Smooth muscle cell (in vitro differentiated cells): ENCODE results near the gene AFDN. TPM values are rescaled to one million over a fixed set of nuclear protein-coding genes. Genes with fewer than 3 reads are reported as not detected.

ENCODE experiments used
- DNase-seq: peaks from one replicate; lab custom pipeline; 2025; ENCODE audit not compliant: unreplicated experiment; lab: John Stamatoyannopoulos, UW
- H2AFZ ChIP-seq: fragments of 200-600 bp; sonication (generic); 2 replicates; pipeline ENCODE4 v1.6.0; 2016; ENCODE audit warnings: antibody characterized with exemption, low read depth, mild to moderate bottlenecking
- H3F3A ChIP-seq: fragments of 200-600 bp; sonication (generic); 2 replicates; pipeline ENCODE4 v1.6.0; 2017; ENCODE audit warnings: antibody characterized with exemption, low read depth
- H3K27ac ChIP-seq: fragments of 200-600 bp; sonication (generic); 2 replicates; pipeline ENCODE4 v1.5.1; 2016; ENCODE audit warnings: low read depth, mild to moderate bottlenecking
- H3K27me3 ChIP-seq: fragments of 200-600 bp; sonication (generic); 2 replicates; pipeline ENCODE4 v1.6.1; 2016; ENCODE audit warnings: low read depth, mild to moderate bottlenecking
- H3K36me3 ChIP-seq: fragments of 200-600 bp; sonication (generic); 2 replicates; pipeline ENCODE4 v1.5.1; 2016; ENCODE audit warnings: low read depth
- H3K4me1 ChIP-seq: fragments of 200-600 bp; sonication (generic); 2 replicates; pipeline ENCODE4 v1.5.1; 2016; ENCODE audit warnings: low read depth
- H3K4me2 ChIP-seq: fragments of 200-600 bp; sonication (generic); 2 replicates; pipeline ENCODE4 v1.6.0; 2016; ENCODE audit warnings: mild to moderate bottlenecking
- H3K4me3 ChIP-seq: fragments of 200-600 bp; sonication (generic); 2 replicates; pipeline ENCODE4 v1.5.1; 2016; ENCODE audit warnings: mild to moderate bottlenecking
- H3K79me2 ChIP-seq: fragments of 200-600 bp; sonication (generic); 2 replicates; pipeline ENCODE4 v1.6.0; 2016; ENCODE audit warnings: low read depth, mild to moderate bottlenecking
- H3K9ac ChIP-seq: fragments of 200-600 bp; sonication (generic); 2 replicates; pipeline ENCODE4 v1.6.0; 2016; ENCODE audit warnings: low read depth
- H3K9me3 ChIP-seq: fragments of 200-600 bp; sonication (generic); replicated peaks from 2 replicates; pipeline ENCODE4 v1.5.1; 2016; ENCODE audit warnings: low read depth
- H4K20me1 ChIP-seq: fragments of 200-600 bp; sonication (generic); 2 replicates; pipeline ENCODE4 v1.6.0; 2016; ENCODE audit warnings: low read depth
- WGBS: methylation state at CpG from one replicate; pipeline ENCODE4 v1.1.7; 2016; ENCODE audit warnings: low lambda C conversion rate; 5-methylcytosine and 5-hydroxymethylcytosine counted together
- polyA plus RNA-seq: library from polyadenylated mRNA; unstranded; fragments of >200 nt; fragmentation: Nextera tagmentation; extraction: Ambion mirVana; gene quantifications from 2 replicates; pipeline ENCODE4 v1.2.1, GENCODE V29; 2016
- total RNA-seq: library from RNA; depleted of rRNA; stranded (reverse); fragments of >200 nt; gene quantifications from 2 replicates; pipeline ENCODE4 v1.2.3, GENCODE V29; 2014
- TF ChIP-seq, protein P1 (sequence below): fragments of 200-600 bp; sonication (generic); IDR thresholded peaks from 2 replicates; pipeline ENCODE4 v1.5.1; 2017; ENCODE audit warnings: borderline replicate concordance, mild to moderate bottlenecking, antibody characterized with exemption; ENCODE audit not compliant: insufficient read depth, poor library complexity, severe bottlenecking

The AFDN gene
- total and polyA plus RNA-seq, 2 experiments from 2014 or later: 52.3 to 98.8 TPM

DNA sequence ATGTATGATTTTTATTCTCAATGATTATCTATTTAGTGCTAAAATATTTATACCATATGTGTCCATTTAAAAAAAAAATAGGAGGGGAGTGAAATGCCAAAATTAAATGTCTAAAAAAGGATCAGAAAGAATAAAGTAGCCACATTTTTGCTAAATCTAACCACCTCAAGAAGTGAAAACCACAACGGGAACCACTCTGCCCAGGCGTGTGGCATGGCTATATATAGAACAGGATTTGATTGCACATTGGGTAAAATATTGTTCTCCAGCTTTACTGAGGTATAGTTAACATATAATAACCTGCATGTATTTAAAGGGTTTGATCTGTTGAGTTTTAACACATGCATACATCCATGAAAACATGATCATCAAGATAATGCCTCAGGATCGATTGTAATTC is 19.0 kb upstream of the AFDN start:
- H3K4me3 ChIP-seq: no peak overlapping the region
- no peaks in the 10 kb centered on the region for H3K27me3 ChIP-seq
- no peaks in the 10 kb centered on the region for H3K4me1 ChIP-seq
- no peak overlapping the region for H2AFZ ChIP-seq
- no peaks in the 10 kb centered on the region for H4K20me1 ChIP-seq
- TF ChIP-seq, protein P1, sequence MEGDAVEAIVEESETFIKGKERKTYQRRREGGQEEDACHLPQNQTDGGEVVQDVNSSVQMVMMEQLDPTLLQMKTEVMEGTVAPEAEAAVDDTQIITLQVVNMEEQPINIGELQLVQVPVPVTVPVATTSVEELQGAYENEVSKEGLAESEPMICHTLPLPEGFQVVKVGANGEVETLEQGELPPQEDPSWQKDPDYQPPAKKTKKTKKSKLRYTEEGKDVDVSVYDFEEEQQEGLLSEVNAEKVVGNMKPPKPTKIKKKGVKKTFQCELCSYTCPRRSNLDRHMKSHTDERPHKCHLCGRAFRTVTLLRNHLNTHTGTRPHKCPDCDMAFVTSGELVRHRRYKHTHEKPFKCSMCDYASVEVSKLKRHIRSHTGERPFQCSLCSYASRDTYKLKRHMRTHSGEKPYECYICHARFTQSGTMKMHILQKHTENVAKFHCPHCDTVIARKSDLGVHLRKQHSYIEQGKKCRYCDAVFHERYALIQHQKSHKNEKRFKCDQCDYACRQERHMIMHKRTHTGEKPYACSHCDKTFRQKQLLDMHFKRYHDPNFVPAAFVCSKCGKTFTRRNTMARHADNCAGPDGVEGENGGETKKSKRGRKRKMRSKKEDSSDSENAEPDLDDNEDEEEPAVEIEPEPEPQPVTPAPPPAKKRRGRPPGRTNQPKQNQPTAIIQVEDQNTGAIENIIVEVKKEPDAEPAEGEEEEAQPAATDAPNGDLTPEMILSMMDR: no peak
- peak overlapping the region; percentile 26 for H3K4me2 ChIP-seq
- H3K79me2 ChIP-seq: no peaks in the 10 kb centered on the region
- no peak overlapping the region for H3K27ac ChIP-seq
- no peaks in the 10 kb centered on the region for H3F3A ChIP-seq
- DNase-seq: no peak
- H3K36me3 ChIP-seq: no peaks in the 10 kb centered on the region
- H3K9ac ChIP-seq: no peak overlapping the region
- no peaks in the 10 kb centered on the region for H3K9me3 ChIP-seq
- WGBS: 60% methylated on average over 3 of the region's 3 CpGs

GRCh38 chr6:167811040-167811439 is 15.7 kb upstream of the AFDN start:
- Histone ChIP-seq H4K20me1 (no peaks in the 10 kb centered on the region), H3F3A (no peaks in the 10 kb centered on the region), H3K36me3 (no peaks in the 10 kb centered on the region), H2AFZ (no peak overlapping the region), H3K9ac (no peak overlapping the region), H3K79me2 (no peaks in the 10 kb centered on the region), H3K27ac (no peak overlapping the region), H3K27me3 (no peaks in the 10 kb centered on the region), H3K4me3 (no peak overlapping the region), H3K4me2 (no peak overlapping the region), H3K9me3 (no peaks in the 10 kb centered on the region), H3K4me1 (no peaks in the 10 kb centered on the region)
- no peak for DNase-seq
- TF ChIP-seq, protein P1: no peak
- WGBS: 95% methylated on average over 5 of the region's 5 CpGs

DNA sequence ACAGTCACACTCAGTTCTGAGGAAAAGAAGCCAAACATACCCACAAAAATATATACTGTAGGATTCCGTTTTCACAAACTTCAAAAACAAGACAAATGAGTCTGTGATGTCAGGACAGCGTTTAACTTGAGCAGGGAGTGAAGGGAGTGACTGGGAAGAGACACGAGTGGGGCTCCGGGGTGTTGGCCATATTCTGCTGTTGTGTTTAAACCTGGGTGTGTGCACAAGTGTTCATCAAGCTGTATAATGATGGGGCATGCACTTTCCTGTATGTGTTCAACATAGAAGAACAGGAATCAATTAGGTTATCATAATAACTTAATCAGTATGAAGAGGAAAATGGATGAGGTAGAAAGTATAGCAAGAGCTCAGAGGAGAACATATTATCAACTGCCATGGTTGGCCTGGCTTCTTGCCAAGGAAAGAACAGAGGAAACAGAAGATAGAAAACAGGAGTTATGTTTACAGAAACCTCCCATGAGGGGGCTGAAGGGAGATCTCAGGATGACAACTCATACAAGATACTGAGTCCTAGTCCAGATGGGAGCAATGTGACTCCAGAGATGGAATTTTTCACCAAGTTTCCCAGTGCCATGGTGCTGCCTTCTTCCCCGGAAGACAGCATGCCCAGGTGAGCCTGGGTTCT is 15.1 kb upstream of the AFDN start:
- TF ChIP-seq, protein P1: no peak
- no peak for DNase-seq
- no peaks in the 10 kb centered on the region for H3K9me3 ChIP-seq
- no peaks in the 10 kb centered on the region for H3F3A ChIP-seq
- H2AFZ ChIP-seq: no peak overlapping the region
- H4K20me1 ChIP-seq: no peaks in the 10 kb centered on the region
- H3K4me1 ChIP-seq: no peaks in the 10 kb centered on the region
- H3K4me2 ChIP-seq: no peak overlapping the region
- H3K27ac ChIP-seq: no peak overlapping the region
- no peaks in the 10 kb centered on the region for H3K79me2 ChIP-seq
- no peak overlapping the region for H3K9ac ChIP-seq
- 80% methylated on average over 5 of the region's 5 CpGs for WGBS
- H3K27me3 ChIP-seq: no peaks in the 10 kb centered on the region
- no peak overlapping the region for H3K4me3 ChIP-seq
- no peaks in the 10 kb centered on the region for H3K36me3 ChIP-seq

DNA sequence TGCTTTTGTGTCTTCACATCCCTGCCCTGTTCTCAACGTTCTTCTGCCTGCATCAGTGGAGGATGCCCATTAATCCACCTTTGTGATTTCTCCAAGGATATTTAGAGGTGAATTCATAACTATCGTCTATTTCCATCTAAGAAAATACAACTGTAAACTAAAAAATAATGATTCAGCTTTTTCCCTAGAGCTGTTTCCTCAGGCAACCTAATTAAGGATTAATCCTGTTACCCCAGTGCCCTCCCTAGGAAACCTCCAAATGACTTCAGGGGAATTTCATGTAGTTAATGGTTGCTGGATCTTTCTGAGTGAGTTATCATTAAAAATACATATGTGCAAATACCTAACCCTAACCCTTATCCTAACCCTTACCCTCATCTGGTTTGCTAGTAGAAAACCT is 14.6 kb upstream of the AFDN start:
- H4K20me1 ChIP-seq: no peaks in the 10 kb centered on the region
- H3K4me1 ChIP-seq: no peaks in the 10 kb centered on the region
- no peaks in the 10 kb centered on the region for H3F3A ChIP-seq
- H3K4me3 ChIP-seq: no peak overlapping the region
- TF ChIP-seq, protein P1: no peak
- H3K9me3 ChIP-seq: no peaks in the 10 kb centered on the region
- DNase-seq: no peak
- no peaks in the 10 kb centered on the region for H3K79me2 ChIP-seq
- H2AFZ ChIP-seq: no peak overlapping the region
- no peak overlapping the region for H3K27ac ChIP-seq
- H3K9ac ChIP-seq: no peak overlapping the region
- WGBS: 78% methylated on average over 2 of the region's 2 CpGs
- no peak overlapping the region for H3K4me2 ChIP-seq
- H3K36me3 ChIP-seq: no peaks in the 10 kb centered on the region
- H3K27me3 ChIP-seq: no peaks in the 10 kb centered on the region
